H9 (cell line): Measurements from ENCODE around the gene C16orf87. TPM values are rescaled to one million over a fixed set of nuclear protein-coding genes. Genes with fewer than 3 reads are reported as not detected.

ENCODE experiments used
- DNase-seq: peaks from one replicate; pipeline ENCODE4 v3.0.0-alpha.2; 2017
- H2AFZ ChIP-seq: one replicate; pipeline ENCODE4 v1.6.1; 2013; ENCODE audit warnings: mild to moderate bottlenecking, low read length, control low read depth, moderate library complexity
- H2AK5ac ChIP-seq: 2 replicates; pipeline ENCODE4 v1.6.1; 2013; ENCODE audit warnings: low read length, control low read depth, mixed read lengths; ENCODE audit not compliant: insufficient read length
- H2BK120ac ChIP-seq: one replicate; pipeline ENCODE4 v1.6.1; 2013; ENCODE audit warnings: low read depth, mild to moderate bottlenecking, low read length, control low read depth, inconsistent platforms; ENCODE audit not compliant: poor library complexity, severe bottlenecking
- H2BK12ac ChIP-seq: 2 replicates; pipeline ENCODE4 v1.6.1; 2013; ENCODE audit warnings: low read length, control low read depth, mixed read lengths, low read depth; ENCODE audit not compliant: insufficient read length
- H2BK15ac ChIP-seq: 2 replicates; pipeline ENCODE4 v1.6.1; 2013; ENCODE audit warnings: low read depth, low read length, control low read depth
- H2BK20ac ChIP-seq: one replicate; pipeline ENCODE4 v1.6.1; 2013; ENCODE audit warnings: low read depth, mild to moderate bottlenecking, low read length, control low read depth, inconsistent platforms; ENCODE audit not compliant: poor library complexity, severe bottlenecking
- H2BK5ac ChIP-seq: 2 replicates; pipeline ENCODE4 v1.6.1; 2013; ENCODE audit warnings: low read length, control low read depth, mixed read lengths; ENCODE audit not compliant: insufficient read length
- H3K14ac ChIP-seq: 2 replicates; pipeline ENCODE4 v1.6.1; 2013; ENCODE audit warnings: low read length, control low read depth; ENCODE audit not compliant: insufficient read depth
- H3K18ac ChIP-seq: 2 replicates; pipeline ENCODE4 v1.6.1; 2013; ENCODE audit warnings: low read depth, mild to moderate bottlenecking, mixed read lengths, low read length, control low read depth; ENCODE audit not compliant: insufficient read length
- H3K23ac ChIP-seq: 2 replicates; pipeline ENCODE4 v1.6.1; 2013; ENCODE audit warnings: low read length, control low read depth, mixed read lengths, low read depth; ENCODE audit not compliant: insufficient read length
- H3K23me2 ChIP-seq: 2 replicates; pipeline ENCODE4 v1.6.1; 2013; ENCODE audit warnings: low read depth, mild to moderate bottlenecking, mixed read lengths, low read length, control low read depth; ENCODE audit not compliant: insufficient read length, poor library complexity, severe bottlenecking
- H3K27ac ChIP-seq: 2 replicates; pipeline ENCODE4 v1.5.1; 2013; ENCODE audit warnings: low read length, control low read depth, mixed read lengths, low read depth; ENCODE audit not compliant: insufficient read length
- H3K27me3 ChIP-seq: 2 replicates; pipeline ENCODE4 v1.6.1; 2013; ENCODE audit warnings: low read length, control low read depth, inconsistent platforms; ENCODE audit not compliant: insufficient read depth
- H3K4ac ChIP-seq: 2 replicates; pipeline ENCODE4 v1.6.1; 2013; ENCODE audit warnings: low read depth, mild to moderate bottlenecking, control low read depth, inconsistent platforms, low read length, moderate library complexity
- H3K4me1 ChIP-seq: 2 replicates; pipeline ENCODE4 v1.6.1; 2013; ENCODE audit warnings: low read length, control low read depth, inconsistent platforms; ENCODE audit not compliant: insufficient read depth
- H3K4me2 ChIP-seq: 2 replicates; pipeline ENCODE4 v1.6.1; 2013; ENCODE audit warnings: low read length, control low read depth, mixed read lengths; ENCODE audit not compliant: insufficient read length, insufficient read depth
- H3K56ac ChIP-seq: 2 replicates; pipeline ENCODE4 v1.6.1; 2013; ENCODE audit warnings: low read depth, mild to moderate bottlenecking, mixed read lengths, low read length, control low read depth; ENCODE audit not compliant: insufficient read length
- H3K79me1 ChIP-seq: 2 replicates; pipeline ENCODE4 v1.6.1; 2013; ENCODE audit warnings: low read depth, mild to moderate bottlenecking, moderate library complexity, low read length, control low read depth, inconsistent platforms; ENCODE audit not compliant: insufficient read depth, poor library complexity, severe bottlenecking
- H3K79me2 ChIP-seq: 2 replicates; pipeline ENCODE4 v1.6.1; 2013; ENCODE audit warnings: low read length, control low read depth, inconsistent platforms; ENCODE audit not compliant: insufficient read depth
- H3K9ac ChIP-seq: 2 replicates; pipeline ENCODE4 v1.6.1; 2013; ENCODE audit warnings: low read length, control low read depth, mixed read lengths; ENCODE audit not compliant: insufficient read length; ENCODE audit errors: extremely low read depth
- H3K9me3 ChIP-seq: one replicate; pipeline ENCODE4 v1.6.1; 2013; ENCODE audit warnings: low read depth, low read length, inconsistent platforms; ENCODE audit not compliant: control insufficient read depth
- H3T11ph ChIP-seq: one replicate; pipeline ENCODE4 v1.6.1; 2013; ENCODE audit warnings: mild to moderate bottlenecking, low read length, control low read depth, inconsistent platforms
- H4K20me1 ChIP-seq: one replicate; pipeline ENCODE4 v1.6.1; 2013; ENCODE audit not compliant: control insufficient read depth, insufficient read length, insufficient read depth
- H4K5ac ChIP-seq: 2 replicates; pipeline ENCODE4 v1.6.1; 2013; ENCODE audit warnings: low read depth, mild to moderate bottlenecking, mixed read lengths, low read length, control low read depth; ENCODE audit not compliant: insufficient read length
- H4K8ac ChIP-seq: replicated peaks from 2 replicates; pipeline ENCODE4 v1.6.1; 2013; ENCODE audit warnings: low read length, control low read depth, mixed read lengths, low read depth; ENCODE audit not compliant: insufficient read length
- H4K91ac ChIP-seq: 2 replicates; pipeline ENCODE4 v1.6.1; 2013; ENCODE audit warnings: low read depth, mild to moderate bottlenecking, moderate library complexity, mixed read lengths, low read length, control low read depth; ENCODE audit not compliant: insufficient read length
- H3K27ac Mint-ChIP-seq, 3 experiments: 2 replicates in 2 of 3; 3 replicates in 1 of 3; pipeline ENCODE4 v1.8.0; 2020 to 2021; ENCODE audit warnings: mixed read lengths in 3 of 3, mild to moderate bottlenecking in 1 of 3, moderate library complexity in 1 of 3
- H3K27me3 Mint-ChIP-seq: 2 replicates; pipeline ENCODE4 v1.8.0; 2021; ENCODE audit warnings: low read depth, mild to moderate bottlenecking, moderate library complexity, mixed read lengths
- H3K36me3 Mint-ChIP-seq, 3 experiments: 2 replicates in 2 of 3; 3 replicates in 1 of 3; pipeline ENCODE4 v1.8.0; 2020 to 2021; ENCODE audit warnings: low read depth in 3 of 3, mixed read lengths in 3 of 3; ENCODE audit not compliant: insufficient read depth in 1 of 3
- H3K4me1 Mint-ChIP-seq, 2 experiments: 2 replicates each; pipeline ENCODE4 v1.8.0; 2020; ENCODE audit warnings: mixed read lengths in 2 of 2
- H3K4me3 Mint-ChIP-seq, 2 experiments: 2 replicates in 1 of 2; 3 replicates in 1 of 2; pipeline ENCODE4 v1.8.0; 2020 to 2021; ENCODE audit warnings: mild to moderate bottlenecking in 2 of 2, mixed read lengths in 2 of 2, moderate library complexity in 1 of 2
- H3K9me3 Mint-ChIP-seq, 2 experiments: 2 replicates in 1 of 2; 3 replicates in 1 of 2; pipeline ENCODE4 v1.8.0; 2020; ENCODE audit warnings: mild to moderate bottlenecking in 2 of 2, mixed read lengths in 2 of 2, moderate library complexity in 1 of 2
- CTCF ChIP-seq: fragments of 200-600 bp; sonication (generic); conservative IDR thresholded peaks from 3 replicates; pipeline ENCODE4 v1.8.0; 2021; ENCODE audit warnings: antibody characterized with exemption, mild to moderate bottlenecking
- WGBS: extraction: QIAGEN DNeasy Blood & Tissue Kit; methylation state at CpG from one replicate; pipeline ENCODE4 v1.1.7; 2013; ENCODE audit warnings: missing lambda C conversion rate, low lambda C conversion rate, mixed read lengths; ENCODE audit not compliant: insufficient read length; ENCODE audit errors: extremely low coverage; 5-methylcytosine and 5-hydroxymethylcytosine counted together
- total RNA-seq: library from RNA; stranded (reverse); gene quantifications from 2 replicates; pipeline ENCODE4 v1.2.1, GENCODE V29; 2021

C16orf87 gene
- total RNA-seq, 1 experiment from 2014 or later = 16.7 TPM

GRCh38 chr16:46836534-46837530, 5.9 kb upstream of the C16orf87 start:
- H3K4ac ChIP-seq = no peak overlapping the region
- no CpG with 5 or more reads among the region's 6 CpGs for WGBS
- H3K4me3 Mint-ChIP-seq = no peak overlapping the region
- no peak overlapping the region for H2AFZ ChIP-seq
- no peak overlapping the region for H3K27ac ChIP-seq
- no peak overlapping the region for H4K91ac ChIP-seq
- H2BK5ac ChIP-seq = no peak overlapping the region
- no peak overlapping the region for H4K8ac ChIP-seq
- no peak overlapping the region for H2AK5ac ChIP-seq
- H3K4me2 ChIP-seq = no peak overlapping the region
- H3K9me3 ChIP-seq = no peaks in the 10 kb centered on the region
- H2BK15ac ChIP-seq = no peak overlapping the region
- H3T11ph ChIP-seq = no peak overlapping the region
- peaks cover 3% of the 10 kb centered on the region; the same call in 1 of the 2 replicates for H3K27me3 Mint-ChIP-seq
- H3K14ac ChIP-seq = no peak overlapping the region
- no peaks in the 10 kb centered on the region for H4K20me1 ChIP-seq
- H3K79me1 ChIP-seq = no peaks in the 10 kb centered on the region
- no peak overlapping the region for H3K27ac Mint-ChIP-seq
- no peak for DNase-seq
- H3K4me1 Mint-ChIP-seq = no peaks in the 10 kb centered on the region
- no peak for TF ChIP-seq CTCF
- no peak overlapping the region for H2BK20ac ChIP-seq
- peaks cover 0 to 1% (median 0%) of the 10 kb centered on the region in 3 experiments; a peak in 1 of 7 replicates for H3K36me3 Mint-ChIP-seq
- no peaks in the 10 kb centered on the region for H3K79me2 ChIP-seq
- peaks cover under 1 to 2% of the 10 kb centered on the region in 2 experiments; a peak in 3 of 5 replicates for H3K9me3 Mint-ChIP-seq
- H4K5ac ChIP-seq = no peak overlapping the region
- no peaks in the 10 kb centered on the region for H3K23me2 ChIP-seq
- H3K4me1 ChIP-seq = no peaks in the 10 kb centered on the region
- no peaks in the 10 kb centered on the region for H3K27me3 ChIP-seq
- no peak overlapping the region for H3K18ac ChIP-seq
- H3K23ac ChIP-seq = no peak overlapping the region
- H3K56ac ChIP-seq = no peak overlapping the region
- no peak overlapping the region for H3K9ac ChIP-seq
- H2BK12ac ChIP-seq = no peak overlapping the region
- no peak overlapping the region for H2BK120ac ChIP-seq
